Dedifferentiated amniotic fluid mesenchymal stem cell (primary cell): ENCODE data around the gene HOTAIR.

Experiments
- DNase-seq: peaks from one replicate; pipeline ENCODE4 v3.0.0-alpha.2; 2016; ENCODE audit errors: extremely low spot score

The HOTAIR gene

DNA sequence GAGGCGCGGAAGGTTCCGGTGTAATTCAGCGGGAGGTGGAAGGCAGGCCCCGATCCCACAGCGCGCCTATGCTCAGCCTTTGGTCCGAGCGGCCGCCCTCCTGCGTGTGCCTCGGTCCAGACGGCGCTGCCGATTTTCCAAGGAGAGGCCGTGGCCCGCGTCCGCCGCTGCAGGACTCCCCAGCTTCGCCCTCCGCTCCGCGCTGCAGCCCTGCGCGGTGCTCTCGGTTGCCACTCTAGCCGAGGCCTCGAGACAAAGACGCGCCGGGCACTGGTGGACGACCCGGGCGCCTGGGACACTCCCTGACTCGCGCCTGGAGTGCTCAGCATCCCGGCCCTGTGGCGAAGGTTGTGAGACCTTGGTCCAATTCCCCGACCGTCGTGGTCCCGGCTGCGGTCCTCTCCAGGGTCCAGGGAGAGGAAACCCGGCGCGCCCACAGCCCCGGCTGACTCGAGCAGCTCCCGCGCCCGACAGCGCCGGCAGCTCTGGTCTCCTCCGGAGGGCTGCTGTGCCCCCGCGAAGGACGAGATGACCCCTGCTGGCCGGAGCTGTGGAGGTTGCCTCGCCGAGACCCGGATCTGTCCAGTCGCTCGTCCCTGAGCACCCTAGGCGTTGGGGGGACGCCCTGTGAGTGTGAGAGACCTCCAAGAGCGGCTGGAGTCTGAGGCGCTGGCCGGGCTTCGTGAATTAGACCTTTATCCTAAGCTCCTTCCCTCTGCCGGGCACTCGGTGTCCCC lies 13.6 kb downstream of the HOTAIR start:
- DNase-seq, result no peak

DNA sequence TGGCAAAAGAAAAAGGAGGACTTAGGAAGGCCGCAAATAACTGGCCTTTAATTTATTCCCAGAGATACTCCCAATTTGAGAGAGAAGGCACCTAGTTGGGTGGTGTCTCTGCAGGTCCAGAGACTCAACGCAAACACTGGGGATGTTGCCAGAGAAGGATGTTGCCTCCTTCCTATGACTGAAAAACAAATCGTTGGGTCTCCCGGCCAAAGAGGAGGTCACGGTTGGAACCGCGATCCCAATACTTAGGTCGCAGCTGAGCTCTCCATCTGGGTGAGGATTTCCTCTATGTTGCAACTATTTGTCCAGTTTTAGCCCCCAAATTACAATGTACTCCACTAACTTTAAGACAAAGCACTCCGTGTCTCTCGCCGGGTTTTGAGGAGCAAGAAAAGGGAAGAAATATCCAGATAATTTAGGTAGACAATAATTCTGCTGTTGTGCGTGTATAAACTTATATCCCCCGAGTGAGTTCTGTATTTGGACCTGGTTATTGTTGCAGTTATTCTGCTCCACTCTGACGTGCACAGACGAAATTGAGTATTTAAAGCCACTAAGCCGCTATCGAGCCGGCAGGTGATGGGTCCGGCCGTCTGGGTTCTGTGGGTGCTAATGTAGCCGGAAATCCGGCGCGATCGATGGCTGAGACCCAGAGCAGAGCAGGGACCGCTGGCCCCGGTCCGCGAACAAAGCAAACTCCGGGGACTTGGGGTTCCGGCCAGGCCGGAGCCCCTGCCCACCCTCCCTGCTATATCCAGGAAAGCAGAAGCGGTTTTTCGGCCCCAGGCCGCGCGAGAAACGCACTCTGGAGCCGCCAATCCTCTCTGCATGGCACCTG lies 14.3 kb downstream of the HOTAIR start:
- DNase-seq, result no peak

DNA sequence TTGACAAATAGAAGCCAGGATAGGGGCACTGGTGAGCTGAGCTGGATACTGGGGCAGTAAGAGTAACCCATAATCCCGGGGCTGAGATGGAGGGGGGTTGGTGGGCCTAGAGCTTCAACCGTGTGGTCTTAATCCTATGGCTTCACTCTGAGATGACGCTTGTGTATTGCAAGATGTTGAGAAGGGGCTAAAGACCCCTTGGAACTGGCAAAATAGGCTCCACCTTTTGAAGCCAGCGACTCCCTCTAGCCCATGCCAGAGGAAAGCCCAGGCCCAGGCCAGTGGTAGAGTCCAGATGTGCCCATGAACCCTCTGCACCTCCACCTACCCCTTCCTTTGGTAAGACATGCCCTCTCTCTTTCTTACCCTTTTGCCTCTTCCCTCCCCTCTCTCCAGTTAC lies 15.4 kb downstream of the HOTAIR start:
- no peak for DNase-seq

DNA sequence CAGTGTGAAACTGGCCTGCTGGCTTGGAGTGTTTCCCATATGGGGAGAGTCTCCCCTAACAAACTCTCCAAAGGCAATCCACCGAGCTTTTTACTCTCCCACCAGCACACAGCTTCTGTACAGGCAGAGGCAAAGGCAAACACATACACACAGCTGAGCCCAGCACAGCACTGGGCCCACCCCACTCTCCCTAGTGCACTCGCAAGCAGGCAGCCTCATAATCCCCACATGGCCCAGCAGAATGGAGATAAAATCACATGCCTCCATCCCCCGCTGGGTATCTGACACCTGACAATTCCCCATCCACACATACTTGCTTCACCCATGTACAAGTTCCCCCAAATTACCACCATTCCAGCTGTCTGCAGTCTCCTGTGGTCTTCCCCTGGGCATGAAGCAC lies 16.6 kb downstream of the HOTAIR start:
- no peak for DNase-seq

DNA sequence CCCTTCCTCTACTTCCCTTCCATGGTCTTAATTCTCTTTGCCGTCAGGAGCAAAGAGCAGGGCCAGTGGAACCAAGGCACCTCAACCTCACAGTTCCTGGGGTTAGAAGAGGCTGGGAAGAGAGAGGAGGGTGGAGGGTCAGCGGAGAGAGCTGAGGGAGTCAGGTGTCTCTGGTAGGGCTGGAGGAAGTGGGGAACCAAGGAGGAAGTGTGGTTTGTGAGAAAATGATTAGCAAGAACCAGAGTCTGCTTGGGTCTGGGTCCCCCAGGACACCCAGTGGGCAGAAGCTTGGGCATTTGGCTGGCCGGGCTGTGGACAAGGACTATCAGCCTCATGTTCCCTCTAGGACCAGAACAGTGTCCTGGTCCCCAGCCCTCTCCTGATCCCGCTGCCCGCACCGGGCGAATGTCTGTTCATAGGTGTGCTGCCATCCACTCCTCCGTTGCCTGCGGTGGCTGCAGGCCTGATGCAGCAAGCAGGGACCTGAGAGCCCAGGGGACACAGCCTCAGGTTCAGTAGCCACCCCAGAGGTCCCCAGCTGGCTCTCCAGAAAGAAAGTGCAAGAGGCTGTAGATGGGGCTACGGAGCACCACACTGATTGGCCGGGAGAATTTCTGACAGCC lies 17.7 kb downstream of the HOTAIR start:
- DNase-seq, result no peak

DNA sequence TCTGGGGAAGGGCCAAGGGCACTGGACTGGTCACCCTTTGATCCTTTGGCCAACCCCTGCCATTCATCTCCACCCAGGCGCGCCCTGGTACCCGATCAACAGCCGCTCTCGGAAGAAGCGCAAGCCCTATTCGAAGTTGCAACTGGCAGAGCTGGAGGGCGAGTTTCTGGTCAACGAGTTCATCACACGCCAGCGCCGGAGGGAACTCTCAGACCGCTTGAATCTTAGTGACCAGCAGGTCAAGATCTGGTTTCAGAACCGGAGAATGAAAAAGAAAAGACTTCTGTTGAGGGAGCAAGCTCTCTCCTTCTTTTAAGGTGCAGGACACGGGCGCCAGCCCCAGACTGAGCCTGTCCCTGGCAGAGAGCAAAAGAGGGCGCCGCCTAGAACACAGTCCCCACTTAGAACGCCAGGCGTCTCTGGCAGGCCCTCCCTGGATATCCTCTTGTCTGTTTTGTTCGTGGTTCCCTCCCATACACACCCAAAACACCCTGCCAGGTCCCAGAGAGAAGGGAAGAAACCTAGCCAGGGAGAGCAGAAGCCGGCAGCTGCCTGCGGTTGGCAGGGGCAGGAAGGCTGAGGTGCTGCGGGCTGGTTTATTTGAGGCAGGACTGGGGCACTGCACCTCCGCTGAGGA lies 18.4 kb downstream of the HOTAIR start:
- no peak for DNase-seq

DNA sequence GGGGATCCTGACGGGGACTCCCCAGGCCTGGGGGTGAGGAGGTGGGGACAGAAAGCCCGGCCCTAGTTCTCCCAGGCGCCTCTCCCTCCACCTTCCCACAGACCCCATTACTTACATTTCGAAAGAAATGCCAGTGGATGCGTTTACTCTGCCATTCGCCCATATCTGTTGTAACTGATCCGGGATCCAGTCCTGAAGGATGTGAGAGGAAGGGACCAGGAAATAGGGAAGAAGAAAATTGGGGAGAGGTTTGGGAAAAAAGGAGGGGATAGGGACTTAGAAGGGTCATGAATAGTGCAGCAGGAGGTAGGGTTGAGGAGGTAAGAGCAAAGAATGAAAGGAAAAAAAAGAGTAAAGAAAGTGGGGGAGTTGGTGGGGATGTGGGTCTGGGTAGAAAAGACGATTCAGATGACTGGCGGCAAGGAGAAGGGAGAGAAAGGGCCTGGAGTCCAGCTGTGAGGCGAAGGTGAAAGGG lies 18.9 kb downstream of the HOTAIR start:
- no peak for DNase-seq

DNA sequence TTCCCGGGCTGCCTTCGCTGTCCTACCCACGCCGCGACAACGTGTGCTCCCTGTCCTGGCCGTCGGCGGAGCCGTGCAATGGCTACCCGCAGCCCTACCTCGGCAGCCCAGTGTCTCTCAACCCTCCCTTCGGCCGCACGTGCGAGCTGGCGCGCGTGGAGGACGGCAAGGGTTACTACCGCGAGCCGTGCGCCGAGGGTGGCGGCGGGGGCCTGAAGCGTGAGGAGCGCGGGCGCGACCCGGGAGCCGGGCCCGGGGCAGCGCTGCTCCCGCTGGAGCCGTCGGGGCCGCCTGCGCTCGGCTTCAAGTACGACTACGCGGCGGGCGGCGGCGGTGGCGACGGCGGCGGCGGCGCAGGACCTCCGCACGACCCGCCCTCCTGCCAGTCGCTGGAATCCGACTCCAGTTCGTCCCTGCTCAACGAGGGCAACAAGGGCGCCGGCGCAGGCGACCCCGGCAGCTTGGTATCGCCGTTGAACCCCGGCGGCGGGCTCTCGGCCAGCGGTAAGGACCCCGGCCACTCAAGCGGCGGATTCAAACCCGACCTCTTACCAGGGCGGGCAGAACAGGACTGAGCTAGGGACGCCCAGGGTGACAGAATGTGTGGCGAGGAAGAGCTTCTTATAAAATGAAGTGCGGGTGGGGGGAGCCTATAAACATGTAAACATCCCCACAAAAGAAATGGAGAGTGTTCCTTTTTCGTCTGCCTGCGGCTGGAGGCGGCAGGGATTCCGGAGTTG lies 19.5 kb downstream of the HOTAIR start:
- no peak for DNase-seq

DNA sequence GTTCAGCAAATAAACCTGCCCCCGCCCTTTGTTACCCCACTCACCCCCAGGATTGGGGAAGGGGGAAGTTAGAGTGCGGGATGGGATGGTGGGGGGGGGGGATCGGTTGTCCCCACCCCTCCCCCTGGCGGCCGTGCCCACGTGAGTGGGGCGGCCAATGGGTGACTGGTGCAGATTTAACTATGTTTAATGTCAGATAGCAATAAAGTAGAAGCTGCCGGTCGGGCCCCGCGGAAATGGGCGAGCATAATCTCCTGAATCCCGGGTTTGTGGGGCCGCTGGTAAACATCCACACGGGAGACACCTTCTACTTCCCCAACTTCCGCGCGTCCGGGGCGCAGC lies 20.1 kb downstream of the HOTAIR start, which contains the start of gene HOXC12:
Gene HOXC12 (plus strand): TSS at position 210 of the 342 bp plus-strand sequence. CDS start 27 bp downstream, at position 237.
- DNase-seq, result no peak

DNA sequence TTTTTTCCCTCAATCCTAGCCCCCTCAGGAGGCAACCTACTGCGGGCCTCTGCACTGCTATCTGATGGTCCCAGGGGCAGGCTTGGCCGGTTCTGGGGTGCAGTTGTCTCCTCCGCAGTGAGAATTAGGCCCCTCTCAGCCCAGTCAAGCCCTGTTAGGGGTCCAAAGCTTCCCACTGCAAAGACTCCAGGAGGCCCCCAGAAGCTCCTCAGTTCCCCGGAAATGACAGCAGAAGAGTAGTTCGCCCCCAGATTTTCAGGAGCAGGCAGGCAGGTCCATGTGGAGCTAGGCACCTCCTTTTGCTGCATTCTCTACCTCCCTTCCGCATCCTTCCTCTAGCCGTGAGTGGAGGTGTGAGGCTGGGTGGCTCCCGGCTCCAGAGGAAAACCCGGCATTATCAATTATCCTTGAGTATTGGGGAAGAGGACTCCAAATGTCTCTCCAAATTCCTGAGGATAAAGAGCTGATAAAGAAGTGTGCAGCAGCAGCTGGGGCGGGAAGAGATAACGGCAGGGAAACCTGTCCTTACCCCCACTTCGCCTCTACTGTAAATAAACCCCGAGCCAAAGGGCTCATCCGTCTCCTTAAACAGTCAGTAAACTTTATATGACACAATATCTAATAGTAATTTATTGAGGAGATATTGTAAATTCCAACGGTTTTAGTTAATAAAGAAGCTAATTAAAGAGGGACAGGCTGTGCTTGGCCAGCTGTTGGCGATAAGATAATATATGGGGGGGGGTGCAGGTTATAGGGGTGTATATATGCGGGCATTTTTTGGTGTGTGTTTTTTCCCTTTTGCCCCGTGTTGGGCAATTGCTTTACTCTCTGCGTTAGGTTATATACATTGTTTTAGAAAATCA lies 20.7 kb downstream of the HOTAIR start:
- no peak for DNase-seq

DNA sequence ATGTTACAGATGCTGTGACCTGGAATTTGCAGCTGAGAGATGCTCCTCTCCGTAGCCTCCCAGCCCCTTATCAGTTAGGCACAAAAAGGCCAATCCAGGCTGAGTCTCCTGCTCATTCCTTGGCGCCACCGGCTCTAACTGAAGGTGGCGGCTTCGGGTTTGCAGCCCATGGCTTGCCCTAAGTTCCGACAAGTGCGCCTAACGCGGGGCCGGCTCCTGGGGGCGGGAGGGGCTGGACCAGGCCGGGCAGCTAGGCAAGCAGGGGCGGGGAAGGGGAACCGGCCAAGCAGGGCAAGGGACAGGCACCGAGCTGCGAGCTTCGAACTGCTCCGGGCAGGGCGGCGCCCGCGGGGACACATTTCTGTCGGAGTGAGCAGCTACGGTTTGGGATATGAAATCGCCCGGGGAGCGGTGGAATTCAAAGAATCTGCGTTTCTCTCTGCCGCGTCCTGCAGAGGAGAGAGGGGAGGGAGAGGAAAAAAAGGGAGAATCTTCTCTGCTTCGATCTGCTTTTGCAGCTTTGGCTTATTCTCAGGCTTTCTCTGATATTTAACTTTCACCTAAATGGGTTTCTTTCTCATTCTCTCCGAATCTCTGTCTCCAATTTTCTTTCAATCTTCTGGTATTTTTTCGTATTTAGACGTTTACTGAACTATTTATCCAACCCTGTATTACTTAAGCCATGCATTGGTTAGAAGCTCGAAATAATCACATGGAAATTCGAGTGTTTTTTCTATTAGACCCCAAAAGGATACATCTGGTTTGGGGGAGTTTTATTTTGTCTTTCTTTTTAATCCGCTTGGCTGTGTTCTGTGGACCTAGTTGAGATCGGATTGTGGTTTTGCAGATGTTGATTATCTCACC lies 21.7 kb downstream of the HOTAIR start:
- DNase-seq, result no peak

DNA sequence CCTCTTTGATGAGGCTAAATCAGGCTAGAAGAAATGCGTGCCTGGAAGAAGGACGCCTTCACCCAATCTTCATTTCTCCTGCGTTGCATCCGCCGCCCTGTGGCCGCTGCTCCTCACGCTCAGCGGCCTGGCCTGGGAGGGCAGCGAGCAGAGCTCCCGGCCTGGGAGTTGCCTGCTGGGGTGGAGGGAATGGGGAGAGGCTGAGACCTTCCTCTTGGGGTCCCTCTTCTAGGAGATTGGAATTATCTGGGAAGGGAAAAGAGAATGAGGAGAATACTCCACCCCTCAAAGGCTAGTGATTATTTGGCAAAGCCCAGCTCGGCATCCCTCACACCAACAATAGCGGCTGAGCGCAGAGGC lies 22.4 kb downstream of the HOTAIR start:
- no peak for DNase-seq

DNA sequence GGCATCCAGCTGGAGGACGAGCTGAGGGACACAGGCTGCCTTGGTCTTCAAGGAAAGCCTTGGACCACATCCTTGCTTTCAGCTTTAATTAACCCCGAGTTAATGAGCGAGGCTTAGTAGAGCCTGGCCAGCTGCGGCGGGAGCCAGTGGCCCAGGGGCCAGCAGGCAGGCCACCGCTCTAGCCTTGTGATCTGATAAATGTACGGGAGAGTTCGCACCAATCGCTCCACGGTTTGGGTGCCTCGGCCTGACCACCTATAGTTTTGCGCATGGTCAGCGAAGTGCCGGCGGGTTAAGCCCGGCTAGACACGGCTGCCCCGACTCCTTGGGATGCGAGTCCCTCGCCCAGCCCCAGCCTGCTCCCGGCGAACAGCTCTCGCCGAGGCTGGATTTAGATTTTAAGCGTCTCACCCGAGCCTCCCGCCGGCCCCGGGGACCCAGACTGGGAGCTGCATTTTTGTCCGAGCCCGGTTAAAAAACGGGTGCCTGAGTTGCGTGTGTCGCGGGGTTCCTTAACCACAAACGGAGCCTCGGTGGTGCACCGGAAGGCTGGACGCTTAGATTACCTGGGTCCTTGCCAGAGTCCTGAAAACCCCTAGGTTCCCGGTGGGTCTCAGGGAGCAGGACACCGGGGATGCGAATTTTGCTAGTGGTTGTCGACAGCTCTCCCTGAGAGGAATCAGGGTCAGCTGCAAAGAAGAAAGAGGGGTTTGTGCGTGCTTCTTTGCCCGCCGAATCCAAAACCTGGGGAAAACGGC lies 23.0 kb downstream of the HOTAIR start:
- DNase-seq, result no peak

DNA sequence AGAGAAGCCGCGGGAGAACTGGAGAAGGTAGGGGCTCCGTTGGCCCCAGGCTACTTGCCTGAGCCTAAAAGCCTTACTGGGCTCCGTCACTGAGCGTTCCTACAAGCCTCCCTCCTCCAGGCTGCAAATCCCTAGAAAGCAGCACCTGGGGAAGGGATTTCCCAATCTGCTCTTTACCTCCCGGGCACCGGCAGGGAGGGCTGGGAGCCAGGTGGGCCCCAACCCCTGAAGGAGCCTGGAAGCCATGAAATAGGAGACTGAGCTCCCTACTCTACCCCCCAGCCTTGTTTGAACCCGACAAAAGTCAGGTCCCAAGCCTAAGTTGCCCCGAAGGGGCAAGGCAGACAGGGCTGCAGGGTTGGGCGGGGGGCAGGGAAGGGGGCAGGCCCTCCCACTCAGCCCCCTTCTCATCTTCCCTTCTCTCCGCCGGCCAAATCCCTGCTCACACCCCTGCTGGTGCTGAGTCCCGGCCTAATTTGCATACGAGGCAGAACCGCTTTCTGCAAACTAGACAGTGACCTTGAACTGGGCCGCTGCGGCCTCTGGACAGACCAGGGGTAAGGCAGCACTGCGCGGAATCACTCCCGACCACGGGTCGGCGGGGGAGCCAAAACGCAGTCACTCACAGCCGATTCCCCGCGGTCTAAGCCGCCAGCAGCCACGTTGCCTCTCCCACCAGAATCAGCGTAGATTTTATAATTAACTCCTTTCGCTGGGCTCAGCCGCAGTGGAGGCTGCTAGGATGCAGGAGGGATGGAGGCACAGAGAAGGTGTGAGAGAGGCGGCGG lies 23.8 kb downstream of the HOTAIR start:
- no peak for DNase-seq

DNA sequence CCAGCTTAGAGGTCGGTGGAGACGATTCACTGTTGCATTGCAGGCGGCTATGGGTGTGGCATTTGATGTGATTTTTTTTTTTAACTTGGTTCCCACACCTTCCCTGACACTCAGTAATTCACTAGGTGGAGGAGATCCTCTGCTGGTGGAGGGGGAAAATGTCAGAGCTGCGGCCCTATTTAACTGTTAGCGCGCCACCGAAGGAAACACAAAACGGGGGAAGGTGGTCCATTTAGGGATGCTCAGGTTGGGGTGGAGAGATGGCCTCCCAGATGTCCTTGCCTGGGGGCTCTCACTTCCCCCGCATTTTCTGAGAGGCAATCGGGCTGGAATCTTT lies 24.3 kb downstream of the HOTAIR start:
- DNase-seq, result no peak

DNA sequence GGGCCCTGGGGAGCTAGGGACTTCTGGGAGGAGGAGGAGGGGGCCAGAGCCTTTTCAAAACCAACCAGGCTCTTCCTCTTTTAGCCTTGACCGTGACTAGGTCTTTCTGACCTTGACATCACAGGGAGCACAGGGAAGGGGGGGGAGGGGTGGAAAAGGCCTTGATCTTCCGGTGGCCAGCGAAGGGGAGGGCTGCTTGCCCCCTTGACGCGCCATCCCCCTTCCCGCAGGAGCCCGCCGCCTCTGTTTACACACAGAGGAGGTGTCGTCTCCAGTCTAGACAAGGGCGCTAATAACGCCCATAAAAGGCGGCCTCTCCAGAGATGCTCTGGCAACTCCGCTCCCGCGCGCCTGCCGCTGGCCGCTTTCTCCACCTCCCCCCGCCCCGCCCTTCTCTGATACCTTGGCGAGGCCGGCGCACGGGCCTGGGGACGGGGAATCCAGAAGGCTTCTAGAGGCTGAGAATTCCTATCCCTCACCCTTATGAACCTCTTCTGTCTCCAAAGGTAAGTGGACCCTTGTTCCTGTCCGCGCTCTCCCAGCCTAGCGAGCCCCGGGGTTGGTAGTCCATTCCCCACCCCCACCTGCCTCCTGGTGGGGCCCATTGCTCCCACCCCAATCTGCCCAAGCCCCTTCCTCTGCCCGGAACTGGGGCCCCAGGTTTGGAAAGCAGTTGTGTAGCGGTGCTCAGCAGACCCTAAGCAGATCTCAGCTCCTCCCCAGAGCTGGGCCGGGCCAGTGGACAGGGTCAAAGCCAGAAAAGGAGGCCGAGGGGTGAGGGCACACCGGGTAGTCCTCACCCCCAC lies 24.9 kb downstream of the HOTAIR start:
- no peak for DNase-seq
